ENCODE results near the gene STARD10.

The STARD10 gene

DNA sequence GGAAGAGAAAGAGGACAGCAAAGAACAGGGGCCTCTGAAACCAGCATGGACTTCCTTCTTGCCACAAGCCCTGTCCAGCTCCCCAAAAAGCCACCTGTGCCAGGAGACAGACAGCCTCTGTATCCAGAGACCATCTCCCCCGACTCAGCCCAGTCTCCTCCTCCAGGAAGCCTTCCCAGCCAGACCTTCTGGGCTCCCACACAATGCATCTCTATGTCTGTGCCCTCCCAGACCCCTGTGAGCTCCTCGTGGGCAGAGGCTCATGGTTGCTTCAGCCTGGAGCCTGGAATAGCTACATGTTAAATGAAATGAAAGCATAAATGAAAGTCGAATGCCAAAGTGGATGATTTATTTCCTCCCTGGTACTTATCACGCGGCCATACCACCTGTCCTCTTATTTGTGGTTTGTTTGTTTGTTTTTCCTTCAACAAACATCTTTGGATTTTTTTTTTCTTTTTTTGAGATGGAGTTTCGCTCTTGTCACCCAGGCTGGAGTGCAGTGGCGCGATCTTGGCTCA lies 34.3 kb downstream of the STARD10 start:
- DNase-seq, result no peak

DNA sequence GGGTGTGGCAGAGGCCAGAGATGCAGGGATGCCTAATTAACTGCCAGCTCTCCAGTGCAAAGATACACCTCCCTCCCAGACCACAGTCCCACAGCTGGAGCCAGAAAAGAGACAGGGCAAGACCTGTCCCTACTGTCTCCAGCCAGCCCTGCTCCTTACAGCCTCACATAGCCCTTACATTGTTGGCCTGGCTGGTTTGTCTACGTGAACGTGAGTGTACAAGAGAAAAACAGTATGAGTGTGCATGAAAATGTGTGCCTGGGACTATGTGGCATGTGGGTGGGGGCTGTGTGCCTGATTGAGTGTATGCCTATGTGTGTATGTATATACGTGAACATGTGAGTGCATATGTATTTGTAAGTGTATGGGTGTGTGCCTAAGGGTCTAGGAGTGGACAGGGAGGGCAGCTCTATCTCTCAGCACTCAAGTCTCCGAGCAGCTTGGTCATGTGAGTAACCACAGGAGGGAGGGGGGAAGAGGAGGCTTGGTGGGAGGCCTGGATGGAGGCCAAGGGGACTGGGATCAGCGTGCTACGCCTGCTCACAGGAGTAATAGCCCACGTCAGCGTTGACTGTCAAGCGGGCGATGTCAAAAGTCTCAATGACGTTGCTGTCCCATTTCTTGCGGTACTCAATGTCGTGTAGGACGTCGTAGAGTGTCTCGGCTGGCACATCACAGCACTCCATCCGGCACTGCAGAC lies 35.0 kb downstream of the STARD10 start:
- DNase-seq, result no peak

GRCh38 chr11:72758304-72758689 lies 35.5 kb downstream of the STARD10 start:
- DNase-seq, result no peak

DNA sequence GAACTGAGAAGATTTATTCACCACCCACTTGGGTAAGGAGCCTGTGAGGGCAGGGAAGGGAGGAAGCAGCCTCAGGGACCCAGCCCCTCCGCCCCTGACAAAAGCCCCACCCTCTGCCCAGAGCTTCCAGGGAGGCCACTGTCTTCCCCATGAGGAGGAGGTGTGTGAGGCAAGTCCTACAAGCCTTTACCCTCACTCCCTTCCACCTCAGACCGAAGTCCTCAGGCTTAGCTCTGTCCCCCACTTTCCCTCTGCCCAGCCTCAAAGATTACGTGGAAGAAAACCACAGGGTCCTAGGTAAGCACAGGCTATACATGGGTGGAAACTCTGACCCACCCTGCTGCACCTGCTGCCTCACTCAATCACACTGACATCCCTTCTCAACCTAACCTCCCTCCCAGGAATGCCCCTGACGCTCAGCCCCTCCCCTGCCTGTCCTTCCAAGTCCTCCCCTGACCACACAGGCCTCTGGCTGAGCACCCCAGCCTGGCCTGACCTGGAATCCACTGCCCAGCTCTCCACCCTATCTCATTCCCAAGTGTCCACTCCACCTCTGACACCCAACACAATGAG lies 38.0 kb downstream of the STARD10 start:
- no peak for DNase-seq

DNA sequence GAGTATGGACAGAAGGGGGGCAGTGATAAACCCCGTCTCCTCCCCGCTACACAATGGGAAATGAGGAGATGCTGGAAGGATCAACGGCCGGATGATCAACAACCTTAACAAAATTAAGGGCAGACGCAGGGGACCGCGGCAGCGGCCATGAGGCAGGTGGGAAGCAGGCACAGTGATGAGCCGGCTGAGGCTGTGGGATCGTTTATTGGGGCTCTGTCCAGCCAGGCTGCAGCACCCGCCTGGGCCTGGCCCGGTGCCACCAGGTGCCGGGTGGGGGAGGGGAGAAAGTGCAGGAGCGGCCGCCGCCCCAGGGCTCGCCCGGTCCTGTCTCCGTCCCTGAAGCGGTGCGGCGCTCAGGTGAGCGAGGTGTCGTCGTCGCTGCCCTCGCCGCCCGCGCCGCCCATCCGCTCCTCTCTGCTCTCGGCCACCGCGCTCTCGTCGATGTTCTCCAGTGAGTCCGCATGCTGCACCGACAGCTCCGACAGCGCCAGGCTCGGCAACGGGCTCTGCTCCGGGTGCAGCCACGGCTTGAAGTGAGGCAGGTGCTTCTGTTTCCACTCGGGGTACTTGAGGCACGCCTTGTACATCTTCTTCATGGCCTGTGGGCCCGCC lies 39.2 kb downstream of the STARD10 start:
- no peak for DNase-seq

DNA sequence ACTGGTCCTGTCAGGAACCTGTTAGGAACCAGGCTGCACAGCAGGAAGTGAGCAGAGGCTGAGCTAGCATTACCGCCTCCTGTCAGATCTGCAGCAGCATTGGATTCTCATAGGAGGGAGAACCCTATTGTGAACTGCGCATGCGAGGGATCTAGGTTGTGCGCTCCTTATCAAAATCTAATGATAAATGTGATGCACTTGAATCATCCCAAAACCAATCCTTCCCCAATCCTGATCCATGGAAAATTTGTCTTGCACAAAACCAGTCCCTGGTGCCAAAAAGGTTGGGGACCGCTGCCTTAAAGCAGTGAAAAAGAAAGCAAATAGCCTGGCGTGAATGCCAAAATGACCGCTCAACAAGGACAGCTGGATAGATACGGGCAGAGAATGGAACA lies 39.7 kb downstream of the STARD10 start:
- DNase-seq, result no peak

GRCh38 chr11:72753341-72754148 lies 40.3 kb downstream of the STARD10 start:
- no peak for DNase-seq

- peak; percentile 80 for DNase-seq
Measured at GRCh38 chr11:72752088-72752914, 41.5 kb downstream of the STARD10 start, which contains the start of gene ARAP1. Gene ARAP1, minus strand, starts transcription at chr11:72752408. Its CDS starts 25,280 bp downstream, at chr11:72727128.

GRCh38 chr11:72751116-72752087 lies 42.4 kb downstream of the STARD10 start:
- DNase-seq, result no peak

GRCh38 chr11:72750556-72751115 lies 43.2 kb downstream of the STARD10 start:
- DNase-seq, result no peak

GRCh38 chr11:72750086-72750485 lies 43.8 kb downstream of the STARD10 start:
- no peak for DNase-seq

DNA sequence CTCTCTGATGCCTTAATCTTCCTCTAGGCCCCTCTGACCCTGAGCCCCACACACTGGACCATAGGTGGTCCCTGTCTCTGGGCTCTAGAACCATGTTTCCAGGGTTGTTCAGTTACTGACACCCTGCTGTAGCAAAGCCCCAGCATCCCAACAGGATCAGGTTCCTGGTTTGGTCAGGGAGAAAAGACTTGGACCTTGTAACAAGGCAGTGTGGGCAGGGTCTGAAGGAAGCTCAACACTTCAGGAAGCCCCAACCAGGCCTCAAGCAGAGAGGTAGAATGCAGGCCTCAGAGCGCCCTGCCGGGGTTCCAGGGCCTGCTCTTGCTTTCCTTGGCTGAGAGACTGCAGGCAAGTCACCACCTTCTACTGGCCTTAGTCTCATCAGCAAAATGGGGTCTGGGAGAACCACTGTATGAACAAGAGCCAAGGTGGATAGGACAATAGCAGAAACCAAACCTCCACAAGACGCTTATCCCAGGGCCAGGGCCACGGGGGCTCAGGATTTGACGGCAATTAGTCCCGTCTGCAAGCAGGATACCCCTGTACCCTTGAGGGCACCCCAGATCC lies 46.5 kb downstream of the STARD10 start:
- DNase-seq, result no peak

DNA sequence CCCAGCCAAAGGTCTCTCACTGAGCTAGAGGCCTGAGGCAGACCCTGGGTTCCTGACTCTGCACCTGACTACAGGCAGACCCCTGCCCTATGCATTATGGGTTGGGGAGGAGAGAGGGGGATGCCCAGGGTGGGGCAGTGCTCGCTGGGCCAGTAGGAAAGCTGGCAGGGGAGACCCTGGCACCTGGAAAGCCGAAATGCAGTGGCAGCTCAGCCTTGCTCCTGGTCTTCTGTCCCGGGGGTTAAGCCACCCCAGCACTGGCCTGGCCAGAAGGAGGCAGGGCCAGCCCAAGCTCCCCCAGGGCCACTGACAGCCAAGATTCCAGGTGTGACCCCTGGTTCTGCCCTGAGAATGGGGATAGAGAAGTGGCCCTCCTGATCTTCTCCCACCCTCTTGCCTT lies 47.0 kb downstream of the STARD10 start:
- DNase-seq, result no peak

- DNase-seq, result no peak
Measured at GRCh38 chr11:72745925-72746550, 47.8 kb downstream of the STARD10 start.

DNA sequence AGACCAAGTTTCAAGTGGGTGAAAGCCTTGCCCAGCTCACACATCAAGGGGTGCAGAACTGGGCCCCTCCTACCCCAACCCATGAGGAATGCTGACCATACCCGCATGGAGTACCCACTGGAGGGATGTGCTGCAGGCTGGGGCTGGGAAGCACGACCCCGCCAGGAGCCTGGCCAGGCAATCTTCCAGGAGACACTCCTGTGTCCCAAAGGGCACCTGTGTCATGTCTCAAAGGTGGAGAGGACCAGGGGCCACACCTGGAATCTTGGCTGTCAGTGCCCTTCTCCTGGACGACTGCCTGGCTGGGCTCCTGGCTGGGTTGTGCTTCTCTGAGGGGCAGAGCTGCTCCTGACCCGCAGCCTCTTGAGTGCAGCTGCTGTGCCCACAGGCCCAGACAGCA lies 48.3 kb downstream of the STARD10 start:
- no peak for DNase-seq

DNA sequence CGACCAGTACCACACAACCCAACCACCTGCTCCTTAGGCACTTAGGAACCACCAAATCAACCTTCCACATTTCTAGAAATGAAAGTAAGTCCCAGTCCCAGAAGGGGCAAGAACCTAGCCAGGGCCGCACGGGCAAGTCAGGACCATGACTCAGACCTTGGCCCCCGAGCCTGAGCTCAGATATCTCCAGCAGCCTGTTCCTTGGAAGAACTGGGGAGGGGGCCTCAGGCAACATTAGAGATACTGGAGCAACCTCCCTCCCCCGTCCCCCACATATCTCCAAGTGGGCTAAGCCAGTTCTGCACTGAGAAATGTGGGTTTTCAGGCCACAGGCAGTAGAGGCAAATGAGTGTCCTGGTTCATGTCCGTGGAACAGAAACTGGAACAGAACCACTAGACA lies 49.4 kb downstream of the STARD10 start:
- DNase-seq, result no peak

GRCh38 chr11:72743321-72744221 lies 50.3 kb downstream of the STARD10 start:
- DNase-seq, result no peak

DNA sequence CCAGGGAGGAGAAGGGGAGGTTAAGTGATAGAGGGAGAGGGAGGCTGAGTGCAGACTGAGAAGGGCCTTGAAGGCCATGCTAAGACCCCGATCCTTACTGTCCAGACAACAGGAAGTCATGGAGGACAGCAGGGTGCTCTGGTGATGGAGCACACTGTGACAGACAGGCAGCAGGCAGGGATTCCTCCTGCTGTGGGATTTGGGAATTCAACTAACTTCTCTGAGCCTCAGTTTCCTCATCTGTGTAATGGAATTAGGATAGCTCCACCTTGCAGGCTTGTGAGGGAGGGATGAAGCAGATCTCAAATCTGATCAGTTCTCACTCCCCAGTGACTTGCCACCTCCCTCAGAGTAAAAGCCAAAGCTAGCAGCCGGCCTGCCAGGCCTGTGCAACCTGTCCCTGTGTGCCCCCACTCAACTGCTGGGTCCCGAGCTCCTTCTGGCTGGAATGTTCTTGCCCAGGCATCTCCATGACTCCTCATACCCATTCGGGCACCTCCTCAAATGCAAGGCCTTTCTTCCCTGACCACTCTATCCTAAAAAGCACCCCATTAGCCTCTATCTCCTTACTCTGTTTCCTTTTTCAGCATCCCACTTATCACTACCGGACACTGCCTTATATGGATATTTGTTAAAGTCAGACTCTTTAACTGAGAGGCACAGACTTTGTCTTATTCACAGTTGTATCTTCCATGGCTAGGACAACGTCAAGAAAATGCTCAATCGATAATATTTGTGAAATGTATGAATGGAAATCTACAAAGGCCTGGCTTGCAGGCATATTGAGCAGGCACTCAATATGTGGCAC lies 51.1 kb downstream of the STARD10 start:
- no peak for DNase-seq
